Posterior cingulate gyrus (tissue), 11 donors: ENCODE measurements around the gene PLEKHG7.
"Not testable (repeated sequence)": the region's sequence is repeated elsewhere in the genome, so short reads cannot be mapped to it uniquely, and the experiment has no call there.

ENCODE experiments used
- DNase-seq, 10 donors: peaks; one replicate each; pipeline versions ENCODE4 v3.0.0 to v3.0.0-alpha.2; 2020 to 2021; ENCODE audit warnings: mixed read lengths in 3 of 10
- intact Hi-C: fragments of 100-400 bp; cut with DNase I; formaldehyde crosslinking; loops from one replicate; pipeline ENCODE4 v1.15.1; 2023

PLEKHG7 gene

DNA sequence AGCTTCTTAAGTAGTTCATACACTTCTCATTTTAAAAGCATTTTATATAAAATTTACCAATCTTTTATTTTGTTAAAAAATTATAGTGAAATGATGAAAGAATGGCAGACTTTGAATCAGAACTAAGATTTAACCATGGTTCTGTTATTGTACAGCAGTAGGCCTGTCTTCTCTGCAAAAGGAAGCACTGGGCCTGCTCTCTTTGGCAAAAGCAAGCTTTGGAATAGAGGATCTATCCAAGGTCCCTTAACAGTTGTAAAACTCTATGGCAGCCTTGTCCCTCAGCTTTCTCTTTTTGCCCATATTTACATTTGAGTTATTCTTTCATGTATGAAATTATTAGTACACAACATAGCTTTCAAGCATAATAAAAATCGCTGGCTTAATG lies 82.8 kb downstream of the PLEKHG7 start:
- intact Hi-C loops: loop anchor here (5.0 to 10.0 kb wide), 3 partner anchors 142 to 639 kb away; partner anchors contain the start of gene EEA1
- DNase-seq: no peak

DNA sequence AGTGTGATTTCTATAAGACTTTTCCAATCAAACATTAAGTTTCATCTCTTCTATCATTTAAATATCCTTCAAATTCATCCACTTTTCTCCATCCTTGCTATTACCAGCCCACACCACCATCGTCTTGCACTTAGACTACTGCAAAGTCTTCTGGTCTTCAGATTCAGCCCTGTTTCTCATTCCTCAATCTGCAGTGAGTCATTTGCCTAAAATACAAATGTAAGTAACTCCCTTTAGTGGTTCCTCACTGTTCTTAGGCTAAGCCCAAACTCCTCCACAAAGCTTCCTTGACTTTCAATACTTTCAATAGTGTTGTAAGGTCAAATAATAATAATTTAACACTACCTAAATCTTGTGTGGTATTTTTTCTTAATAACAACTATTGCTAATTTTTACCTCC lies 83.3 kb downstream of the PLEKHG7 start:
- DNase-seq: no peak
- intact Hi-C loops: loop anchor here (5.0 to 10.0 kb wide), 3 partner anchors 141 to 639 kb away; partner anchors contain the start of gene EEA1

DNA sequence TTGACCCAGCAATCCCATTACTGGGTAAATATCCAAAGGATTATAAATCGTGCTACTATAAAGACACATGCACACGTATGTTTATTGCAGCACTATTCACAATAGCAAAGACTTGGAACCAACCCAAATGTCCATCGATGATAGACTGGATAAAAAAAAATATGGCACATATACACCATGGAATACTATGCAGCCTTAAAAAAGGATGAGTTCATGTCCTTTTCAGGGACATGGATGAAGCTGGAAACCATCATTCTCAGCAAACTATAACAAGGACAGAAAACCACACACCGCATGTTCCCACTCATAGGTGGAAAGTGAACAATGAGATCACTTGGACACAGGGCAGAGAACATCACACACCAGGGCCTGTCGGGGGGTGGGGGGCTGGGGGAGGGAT lies 91.6 kb downstream of the PLEKHG7 start:
- intact Hi-C loops, DNase-seq: not testable (repeated sequence)

DNA sequence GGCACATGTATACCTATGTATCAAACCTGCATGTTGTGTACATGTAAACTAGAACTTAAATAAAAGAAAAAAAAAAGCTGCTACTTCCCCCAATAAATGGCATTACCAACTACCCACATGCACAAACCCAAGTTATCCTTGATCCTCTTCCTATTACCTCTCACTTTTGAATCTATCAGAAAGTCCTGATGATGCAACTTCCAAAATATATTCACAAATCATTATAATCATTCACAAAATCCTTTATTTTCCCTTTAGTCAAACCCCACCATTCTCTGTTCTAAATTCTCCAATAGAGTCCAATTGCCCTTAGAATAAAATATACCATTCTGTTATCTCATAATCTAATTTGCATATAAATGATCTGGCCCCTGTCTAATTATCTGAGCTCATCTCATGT lies 92.0 kb downstream of the PLEKHG7 start:
- DNase-seq: no peak
- intact Hi-C loops: no loop called here

DNA sequence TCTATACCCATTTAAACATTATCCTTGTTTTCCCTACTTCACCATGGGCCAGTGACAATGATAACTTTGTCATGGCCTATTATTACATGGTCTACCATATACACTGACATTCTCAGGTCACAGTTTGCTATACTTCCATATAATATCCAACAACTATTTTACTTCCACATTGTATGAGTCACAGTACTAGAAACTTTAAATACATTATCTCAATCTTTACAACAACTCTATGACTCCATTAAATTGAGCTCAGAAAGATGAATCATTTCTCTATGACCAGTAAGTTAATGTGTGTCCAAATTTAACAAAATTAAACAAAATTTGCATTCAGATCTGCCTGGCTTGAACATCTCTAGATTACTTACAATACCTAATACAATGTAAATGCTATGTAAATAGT lies 93.9 kb downstream of the PLEKHG7 start:
- no peak for DNase-seq
- intact Hi-C loops: no loop called here

DNA sequence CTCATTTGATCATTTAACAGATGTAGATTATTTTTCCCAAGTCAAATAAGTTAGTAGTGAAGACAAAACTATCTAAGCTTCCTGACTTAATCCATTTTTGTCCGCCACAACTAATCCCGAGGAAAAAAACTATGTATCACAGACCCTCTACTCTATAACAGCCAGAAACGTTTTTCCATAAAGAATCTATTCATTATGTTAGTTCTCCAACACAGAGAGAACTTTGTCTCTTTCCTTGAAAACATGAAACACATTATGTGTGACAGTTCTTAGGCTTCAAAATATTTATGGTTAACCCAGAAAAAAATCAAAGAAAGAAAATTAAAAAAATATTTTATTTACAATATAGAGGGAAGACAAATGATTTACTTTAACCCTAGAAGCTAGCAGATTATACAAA lies 100.1 kb downstream of the PLEKHG7 start:
- intact Hi-C loops: no loop called here
- no peak for DNase-seq

DNA sequence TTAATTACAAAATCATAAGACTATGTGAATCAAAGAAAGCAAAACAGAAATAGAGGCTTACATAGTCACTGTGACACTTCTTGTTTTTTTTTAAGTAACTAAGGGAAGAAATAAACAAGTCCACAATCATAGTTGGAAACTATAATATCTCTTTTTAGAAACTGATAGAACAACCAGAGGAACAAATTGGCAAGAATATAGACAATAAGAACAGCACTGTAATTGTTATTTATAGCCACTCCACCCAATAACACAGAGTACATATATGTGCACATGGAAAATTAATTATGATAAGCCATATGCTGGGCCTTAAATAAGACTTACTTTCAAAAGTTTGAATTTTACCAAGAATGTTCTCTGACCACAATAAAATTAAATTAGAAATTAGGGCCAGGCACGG lies 101.1 kb downstream of the PLEKHG7 start:
- intact Hi-C loops: no loop called here
- DNase-seq: no peak

DNA sequence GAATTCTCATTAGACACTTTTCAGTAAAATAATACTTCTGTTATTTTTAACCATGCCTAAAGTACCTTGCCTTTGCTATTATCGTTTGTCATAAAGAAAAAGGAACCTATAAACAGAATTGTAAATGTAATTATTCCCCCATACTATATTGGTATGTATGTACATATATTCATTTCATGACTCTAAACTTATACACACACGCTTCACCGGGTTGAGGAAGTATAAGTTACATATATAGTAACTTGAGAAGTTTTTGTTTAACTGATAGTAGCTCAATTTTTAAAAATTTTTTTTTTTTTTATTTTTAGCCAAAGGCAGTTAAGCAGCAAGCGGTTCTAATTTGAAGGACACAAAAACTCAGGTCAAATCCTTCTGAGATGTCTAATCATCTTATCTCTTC lies 107.6 kb downstream of the PLEKHG7 start:
- DNase-seq: no peak
- intact Hi-C loops: no loop called here

DNA sequence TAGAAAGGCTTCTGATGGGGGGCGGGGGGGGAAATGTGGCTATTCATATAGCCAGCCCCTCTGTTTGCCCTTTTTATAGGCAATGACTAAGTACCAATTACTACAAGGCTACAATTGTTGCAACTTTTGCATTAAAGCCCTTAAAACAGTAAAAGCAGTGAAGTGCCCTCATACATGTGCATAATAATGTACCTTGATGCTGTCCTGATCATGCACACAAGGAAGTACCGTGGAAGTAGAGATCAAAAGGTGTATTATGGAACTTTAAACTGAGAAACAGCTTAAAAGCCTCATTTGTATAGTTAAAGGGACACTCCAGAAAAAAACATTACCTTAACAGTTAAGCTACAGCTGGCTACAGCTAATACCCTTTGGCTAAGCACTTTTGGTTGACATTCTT lies 111.8 kb downstream of the PLEKHG7 start:
- no peak for DNase-seq
- intact Hi-C loops: no loop called here

DNA sequence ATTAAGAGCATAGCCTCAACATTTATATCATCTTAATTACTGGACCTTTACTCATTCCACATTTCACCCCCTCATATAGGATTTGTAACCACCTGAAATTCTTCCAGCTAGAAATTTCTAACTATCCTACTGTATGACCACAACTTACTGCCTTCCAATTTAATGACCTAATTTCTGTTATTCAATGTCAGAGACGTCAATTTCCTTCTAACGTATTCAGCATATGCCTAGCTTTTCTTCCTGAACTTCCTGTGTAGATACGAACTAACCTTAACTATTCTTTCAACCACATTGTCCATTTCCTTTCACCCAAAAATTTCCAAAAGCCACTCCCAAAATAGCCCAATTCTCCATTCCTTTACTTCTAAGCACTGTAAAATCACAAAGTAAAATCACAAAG lies 118.4 kb downstream of the PLEKHG7 start:
- intact Hi-C loops: no loop called here

More for the DNA sequence above, 118.4 kb downstream of the PLEKHG7 start:
- no peak for DNase-seq
